HepG2 (cell line): ENCODE measurements around the gene TLK1. TPM values are rescaled to one million over a fixed set of nuclear protein-coding genes. Genes with fewer than 3 reads are reported as not detected.

Source experiments
- ATAC-seq: fragments of 200-7000 bp; cut with Tn5 transposase; 3 replicates; pipeline ENCODE4 v1.9.1; 2020; ENCODE audit warnings: mild to moderate bottlenecking, moderate library complexity
- BruUV-seq: library from RNA; stranded (reverse); fragments of 400-500 nt; replicated peaks from 2 replicates; lab custom pipeline; 2021; lab: Mats Ljungman, UMichigan
- CTCF ChIA-PET: fragments of 300-600 bp; formaldehyde crosslinking; extraction: SDS; loops from one replicate; lab custom pipeline; 2021; ENCODE audit warnings: low total read pairs, inconsistent platforms, low intra/inter-chr PET ratio; lab: Yijun Ruan, JAX
- POLR2A ChIA-PET: fragments of 350-600 bp; sonication (Branson Sonifier 250); formaldehyde crosslinking; loops from one replicate; lab custom pipeline; 2020; ENCODE audit warnings: antibody characterized with exemption, inconsistent platforms; lab: Yijun Ruan, JAX
- DNase-seq: peaks from one replicate; pipeline ENCODE4 v3.0.0-alpha.2; 2015; ENCODE audit warnings: low spot score
- FAIRE-seq: peaks from 3 replicates; lab custom pipeline; 2011; peaks lifted over from hg19 to GRCh38; lab: Jason Lieb, UNC
- H2AFZ ChIP-seq: one replicate; pipeline ENCODE4 v1.6.1; 2011; ENCODE audit warnings: low read length, inconsistent platforms
- H3K27ac ChIP-seq: fragments of 300-600 bp; 3 replicates; pipeline ENCODE4 v1.8.0; 2011; ENCODE audit warnings: mixed run types, mild to moderate bottlenecking, mixed read lengths, low read length, inconsistent platforms; ENCODE audit not compliant: insufficient read depth; ENCODE audit errors: extremely low read length
- H3K27me3 ChIP-seq, 2 experiments: fragments of 200-600 bp in 1 of 2; 2 replicates in 1 of 2; 3 replicates in 1 of 2; pipeline versions ENCODE4 v1.6.0 to v1.8.0; 2011; ENCODE audit warnings: low read length in 2 of 2, mild to moderate bottlenecking in 2 of 2, moderate library complexity in 2 of 2, inconsistent platforms in 1 of 2; ENCODE audit not compliant: insufficient read depth in 2 of 2, control insufficient read depth in 1 of 2
- H3K36me3 ChIP-seq, 2 experiments: fragments of 200-600 bp in 1 of 2; replicated peaks in 1 of 2; 2 replicates in 1 of 2; 3 replicates in 1 of 2; pipeline versions ENCODE4 v1.5.1 to v1.8.0; 2011; ENCODE audit warnings: low read length in 2 of 2, inconsistent platforms in 1 of 2; ENCODE audit not compliant: insufficient read depth in 2 of 2, control insufficient read depth in 1 of 2
- H3K4me1 ChIP-seq: 2 replicates; pipeline ENCODE4 v1.5.1; 2012; ENCODE audit warnings: low read length, inconsistent platforms; ENCODE audit not compliant: insufficient read depth
- H3K4me2 ChIP-seq: 2 replicates; pipeline ENCODE4 v1.6.0; 2011; ENCODE audit warnings: low read depth, low read length, inconsistent platforms
- H3K4me3 ChIP-seq, 3 experiments: fragments of 200-600 bp in 1 of 3; sonication (generic), shearing (Covaris generic) in 1 of 3; replicated peaks in 1 of 3; 2 replicates each; pipeline ENCODE4 v1.5.1; 2011 to 2016; ENCODE audit warnings: low read length in 3 of 3, inconsistent platforms in 2 of 3, low read depth in 2 of 3, mild to moderate bottlenecking in 2 of 3, control low read depth in 1 of 3, mixed read lengths in 1 of 3; ENCODE audit not compliant: insufficient read depth in 1 of 3
- H3K79me2 ChIP-seq: one replicate; pipeline ENCODE4 v1.6.1; 2011; ENCODE audit warnings: low read length, inconsistent platforms; ENCODE audit not compliant: insufficient read depth
- H3K9ac ChIP-seq: 2 replicates; pipeline ENCODE4 v1.6.0; 2011; ENCODE audit warnings: mild to moderate bottlenecking, low read depth, low read length, inconsistent platforms; ENCODE audit not compliant: insufficient read depth
- H3K9me3 ChIP-seq: 2 replicates; pipeline ENCODE4 v1.5.1; 2012; ENCODE audit warnings: mild to moderate bottlenecking, low read length
- H4K20me1 ChIP-seq: 2 replicates; pipeline ENCODE4 v1.6.0; 2011; ENCODE audit warnings: inconsistent platforms, mild to moderate bottlenecking, low read length, moderate library complexity; ENCODE audit not compliant: insufficient read depth
- ADNP ChIP-seq: sonication (generic); formaldehyde crosslinking; IDR thresholded peaks from 2 replicates; pipeline ENCODE4 v1.4.0; 2020; ENCODE audit warnings: missing genetic modification reagents
- CEBPB ChIP-seq: IDR thresholded peaks from 2 replicates; pipeline ENCODE4 v1.6.1; 2011; ENCODE audit warnings: low read depth, low read length, improper control_type of control experiment, borderline replicate concordance
- CEBPG ChIP-seq: IDR thresholded peaks from 2 replicates; pipeline ENCODE4 v1.6.1; 2016
- CENPBD1 ChIP-seq: sonication (generic); formaldehyde crosslinking; IDR thresholded peaks from 2 replicates; pipeline ENCODE4 v1.8.0; 2022; ENCODE audit warnings: missing genetic modification reagents, low read depth, mild to moderate bottlenecking, borderline replicate concordance
- E2F1 ChIP-seq: sonication (generic); formaldehyde crosslinking; IDR thresholded peaks from 2 replicates; pipeline ENCODE4 v1.5.0; 2020; ENCODE audit warnings: missing genetic modification reagents
- EHMT2 ChIP-seq: fragments of 200-600 bp; sonication (generic); IDR thresholded peaks from 2 replicates; pipeline ENCODE4 v1.7.0; 2017; ENCODE audit warnings: antibody characterized with exemption, low read depth, low read length, borderline replicate concordance
- FOXJ3 ChIP-seq: sonication (generic); formaldehyde crosslinking; IDR thresholded peaks from 2 replicates; pipeline ENCODE4 v1.4.0; 2020; ENCODE audit warnings: missing genetic modification reagents, mild to moderate bottlenecking, borderline replicate concordance
- ZNF230 ChIP-seq: sonication (generic); formaldehyde crosslinking; IDR thresholded peaks from 2 replicates; pipeline ENCODE4 v1.4.0; 2020; ENCODE audit warnings: mild to moderate bottlenecking, missing genetic modification reagents
- ZNF720 ChIP-seq: sonication (generic); formaldehyde crosslinking; IDR thresholded peaks from 2 replicates; pipeline ENCODE4 v1.4.0; 2020; ENCODE audit warnings: missing genetic modification reagents
- ZNF770 ChIP-seq: sonication (generic); formaldehyde crosslinking; IDR thresholded peaks from 2 replicates; pipeline ENCODE4 v1.5.0; 2020; ENCODE audit warnings: mild to moderate bottlenecking, missing genetic modification reagents
- WGBS: methylation state at CpG from one replicate; pipeline ENCODE4 v1.1.6; 2017; ENCODE audit warnings: low lambda C conversion rate; 5-methylcytosine and 5-hydroxymethylcytosine counted together
- in situ Hi-C: cut with HindIII; loops from 2 replicates; pipeline ENCODE4 v1.10.0; 2017; ENCODE audit warnings: low pct_unique_long_range_greater_than_20kb; ENCODE audit not compliant: extremely low pct_ligation_motif_present
- intact Hi-C: fragments of 100-400 bp; cut with micrococcal nuclease; formaldehyde crosslinking; loops from one replicate; pipeline ENCODE4 v1.10.0; 2022; ENCODE audit not compliant: unreplicated experiment
- polyA plus RNA-seq, 8 experiments: library from polyadenylated mRNA; depleted of rRNA in 3 of 8; stranded (reverse) in 7 of 8; unstranded in 1 of 8; fragments of >200 nt; fragmentation: Illumina TruSeq in 4 of 8; extraction: Trizol in 4 of 8; gene quantifications; 2 replicates each; pipeline versions ENCODE4 v1.2.1 to v1.2.3, GENCODE V29; 2011 to 2016; ENCODE audit warnings: low read depth in 4 of 8, missing spikeins in 1 of 8, mixed read lengths in 1 of 8; ENCODE audit not compliant: insufficient read depth in 1 of 8
- total RNA-seq, 5 experiments: library from RNA; depleted of rRNA; stranded (reverse); fragments of >200 nt; fragmentation: Illumina TruSeq; extraction: Trizol; gene quantifications; 2 replicates each; pipeline ENCODE4 v1.2.3, GENCODE V29; 2016; ENCODE audit warnings: low read depth in 1 of 5
- TF ChIP-seq, protein P1 (sequence below): sonication (generic); formaldehyde crosslinking; IDR thresholded peaks from 2 replicates; pipeline ENCODE4 v1.4.0; 2020; ENCODE audit warnings: mild to moderate bottlenecking, low read depth, missing genetic modification reagents
- TF ChIP-seq, protein P2 (sequence below): sonication (generic); formaldehyde crosslinking; IDR thresholded peaks from 2 replicates; pipeline ENCODE4 v1.4.0; 2020; ENCODE audit warnings: missing genetic modification reagents, borderline replicate concordance

TLK1 gene
- total and polyA plus RNA-seq, 2 of the 13 experiments (the other 11 are each of a cell fraction or from before 2014, with no cell fraction given): 16.8 to 28.7 TPM

GRCh38 chr2:171107803-171108202, 52.9 kb downstream of the TLK1 start:
- ChIA-PET POLR2A (no interaction called here), CTCF (no interaction called here)
- Histone ChIP-seq H3K9ac (no peak overlapping the region), H3K4me2 (no peak overlapping the region), H3K27me3 (no peaks in the 10 kb centered on the region), H3K27ac (no peak overlapping the region), H4K20me1 (no peaks in the 10 kb centered on the region; the same call in 1 of the 2 replicates), H3K9me3 (no peaks in the 10 kb centered on the region), H3K36me3 (peaks cover 5 to 16% of the 10 kb centered on the region in 2 experiments; a peak in 4 of 5 replicates), H2AFZ (no peak overlapping the region), H3K4me3 (no peak overlapping the region), H3K79me2 (peaks cover 94% of the 10 kb centered on the region), H3K4me1 (peaks cover 33% of the 10 kb centered on the region)
- DNase-seq: no peak
- intact Hi-C loops: no loop called here
- WGBS: 98% methylated on average over 7 of the region's 7 CpGs
- ATAC-seq: no peak
- no TSS peak for BruUV-seq
- FAIRE-seq: no peak
- in situ Hi-C loops: no loop called here
- peak; percentile 33; the same call in 1 of the 2 replicates for TF ChIP-seq ZNF770
- peak; percentile 39 for TF ChIP-seq CEBPG (CRISPR knock-in tag)
- TF ChIP-seq E2F1: no peak
- TF ChIP-seq CEBPB: peak; percentile 62; the same call in 1 of the 2 replicates

- 86% methylated on average over 1 of the region's 1 CpG for WGBS
- in situ Hi-C loops: no loop called here
- Histone ChIP-seq H3K27me3 (no peaks in the 10 kb centered on the region), H3K79me2 (peaks cover 93% of the 10 kb centered on the region), H3K4me1 (peaks cover 61% of the 10 kb centered on the region), H2AFZ (no peak overlapping the region), H3K9ac (no peak overlapping the region), H3K27ac (no peak overlapping the region), H4K20me1 (no peaks in the 10 kb centered on the region; the same call in 1 of the 2 replicates), H3K4me2 (no peak overlapping the region), H3K4me3 (no peak overlapping the region), H3K36me3 (peaks cover 5 to 12% of the 10 kb centered on the region in 2 experiments; a peak in 3 of 5 replicates), H3K9me3 (peaks cover 4% of the 10 kb centered on the region; the same call in 1 of the 2 replicates)
- ChIA-PET POLR2A (no interaction called here), CTCF (no interaction called here)
- intact Hi-C loops: no loop called here
- no TSS peak for BruUV-seq
- no peak for ATAC-seq
- no peak for FAIRE-seq
- DNase-seq: no peak
- TF ChIP-seq, protein P1, sequence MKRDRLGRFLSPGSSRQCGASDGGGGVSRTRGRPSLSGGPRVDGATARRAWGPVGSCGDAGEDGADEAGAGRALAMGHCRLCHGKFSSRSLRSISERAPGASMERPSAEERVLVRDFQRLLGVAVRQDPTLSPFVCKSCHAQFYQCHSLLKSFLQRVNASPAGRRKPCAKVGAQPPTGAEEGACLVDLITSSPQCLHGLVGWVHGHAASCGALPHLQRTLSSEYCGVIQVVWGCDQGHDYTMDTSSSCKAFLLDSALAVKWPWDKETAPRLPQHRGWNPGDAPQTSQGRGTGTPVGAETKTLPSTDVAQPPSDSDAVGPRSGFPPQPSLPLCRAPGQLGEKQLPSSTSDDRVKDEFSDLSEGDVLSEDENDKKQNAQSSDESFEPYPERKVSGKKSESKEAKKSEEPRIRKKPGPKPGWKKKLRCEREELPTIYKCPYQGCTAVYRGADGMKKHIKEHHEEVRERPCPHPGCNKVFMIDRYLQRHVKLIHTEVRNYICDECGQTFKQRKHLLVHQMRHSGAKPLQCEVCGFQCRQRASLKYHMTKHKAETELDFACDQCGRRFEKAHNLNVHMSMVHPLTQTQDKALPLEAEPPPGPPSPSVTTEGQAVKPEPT (CRISPR knock-in tag): no peak
- TF ChIP-seq ZNF720 (no peak), EHMT2 (no peak), CENPBD1 (CRISPR knock-in tag) (no peak), FOXJ3 (no peak), ZNF230 (CRISPR knock-in tag) (no peak), ADNP (CRISPR knock-in tag) (no peak)
- TF ChIP-seq, protein P2, sequence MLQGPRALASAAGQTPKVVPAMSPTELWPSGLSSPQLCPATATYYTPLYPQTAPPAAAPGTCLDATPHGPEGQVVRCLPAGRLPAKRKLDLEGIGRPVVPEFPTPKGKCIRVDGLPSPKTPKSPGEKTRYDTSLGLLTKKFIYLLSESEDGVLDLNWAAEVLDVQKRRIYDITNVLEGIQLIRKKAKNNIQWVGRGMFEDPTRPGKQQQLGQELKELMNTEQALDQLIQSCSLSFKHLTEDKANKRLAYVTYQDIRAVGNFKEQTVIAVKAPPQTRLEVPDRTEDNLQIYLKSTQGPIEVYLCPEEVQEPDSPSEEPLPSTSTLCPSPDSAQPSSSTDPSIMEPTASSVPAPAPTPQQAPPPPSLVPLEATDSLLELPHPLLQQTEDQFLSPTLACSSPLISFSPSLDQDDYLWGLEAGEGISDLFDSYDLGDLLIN (CRISPR knock-in tag): no peak
These were observed 56.3 kb downstream of the TLK1 start for GRCh38 chr2:171104379-171104778.
